WI38 (cell line): ENCODE measurements around the gene ACBD4.

ENCODE experiments used
- H3K4me3 ChIP-seq: 2 replicates; pipeline ENCODE4 v1.5.1; 2011; ENCODE audit warnings: low read depth, mild to moderate bottlenecking, control low read depth, low read length
- TF ChIP-seq, protein P1 (sequence below): IDR thresholded peaks from 2 replicates; pipeline ENCODE4 v1.5.1; 2012; ENCODE audit warnings: low read depth, mild to moderate bottlenecking, control low read depth, low read length

The ACBD4 gene

DNA sequence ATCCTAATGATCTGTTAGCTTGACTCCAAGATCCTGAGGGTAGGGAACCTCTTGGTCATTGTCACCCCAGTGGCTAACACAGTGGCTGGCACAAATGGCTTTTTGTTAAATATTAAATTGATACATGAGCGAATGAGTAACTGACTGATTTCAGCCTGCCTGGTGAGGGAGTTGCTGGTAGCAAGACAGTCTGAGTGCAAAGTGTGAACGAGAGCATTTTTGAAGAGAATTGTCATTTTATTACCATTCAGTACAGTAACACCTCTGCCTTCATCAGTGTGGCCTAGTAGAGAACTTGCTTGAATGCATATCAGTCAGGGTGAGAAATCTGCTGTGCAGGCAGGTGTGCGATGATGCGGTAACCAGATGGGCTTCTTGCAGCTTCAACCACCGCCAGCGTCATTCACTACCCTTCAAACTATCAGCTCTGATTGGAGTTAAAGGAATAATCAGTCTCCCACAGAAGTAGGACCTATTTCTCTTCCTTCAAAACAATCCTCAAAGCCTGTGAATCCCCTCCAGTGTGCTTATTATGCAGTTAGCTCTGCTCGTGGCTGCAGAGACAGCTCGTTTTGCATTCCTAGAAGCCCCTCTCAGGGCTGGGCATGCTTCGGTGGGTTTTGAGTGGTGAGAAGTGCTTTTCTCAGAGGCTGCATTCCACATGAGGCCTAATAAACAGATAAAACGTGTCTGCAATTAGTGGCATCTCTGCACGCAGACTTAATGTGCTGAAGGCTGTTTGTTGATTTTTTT is 55.2 kb downstream of the ACBD4 start:
- TF ChIP-seq, protein P1, sequence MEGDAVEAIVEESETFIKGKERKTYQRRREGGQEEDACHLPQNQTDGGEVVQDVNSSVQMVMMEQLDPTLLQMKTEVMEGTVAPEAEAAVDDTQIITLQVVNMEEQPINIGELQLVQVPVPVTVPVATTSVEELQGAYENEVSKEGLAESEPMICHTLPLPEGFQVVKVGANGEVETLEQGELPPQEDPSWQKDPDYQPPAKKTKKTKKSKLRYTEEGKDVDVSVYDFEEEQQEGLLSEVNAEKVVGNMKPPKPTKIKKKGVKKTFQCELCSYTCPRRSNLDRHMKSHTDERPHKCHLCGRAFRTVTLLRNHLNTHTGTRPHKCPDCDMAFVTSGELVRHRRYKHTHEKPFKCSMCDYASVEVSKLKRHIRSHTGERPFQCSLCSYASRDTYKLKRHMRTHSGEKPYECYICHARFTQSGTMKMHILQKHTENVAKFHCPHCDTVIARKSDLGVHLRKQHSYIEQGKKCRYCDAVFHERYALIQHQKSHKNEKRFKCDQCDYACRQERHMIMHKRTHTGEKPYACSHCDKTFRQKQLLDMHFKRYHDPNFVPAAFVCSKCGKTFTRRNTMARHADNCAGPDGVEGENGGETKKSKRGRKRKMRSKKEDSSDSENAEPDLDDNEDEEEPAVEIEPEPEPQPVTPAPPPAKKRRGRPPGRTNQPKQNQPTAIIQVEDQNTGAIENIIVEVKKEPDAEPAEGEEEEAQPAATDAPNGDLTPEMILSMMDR = no peak
- no peak overlapping the region for H3K4me3 ChIP-seq
